C4-2B (cell line): Measurements from ENCODE around the gene CHTF18.

Experiments
- ZFX ChIP-seq: fragments of 450-650 bp; IDR thresholded peaks from 2 replicates; pipeline ENCODE4 v1.6.1; 2017
- TF ChIP-seq, protein P1 (sequence below): fragments of 450-650 bp; conservative IDR thresholded peaks from 2 replicates; pipeline ENCODE4 v1.5.1; 2017; ENCODE audit warnings: mild to moderate bottlenecking

- TF ChIP-seq, protein P1, sequence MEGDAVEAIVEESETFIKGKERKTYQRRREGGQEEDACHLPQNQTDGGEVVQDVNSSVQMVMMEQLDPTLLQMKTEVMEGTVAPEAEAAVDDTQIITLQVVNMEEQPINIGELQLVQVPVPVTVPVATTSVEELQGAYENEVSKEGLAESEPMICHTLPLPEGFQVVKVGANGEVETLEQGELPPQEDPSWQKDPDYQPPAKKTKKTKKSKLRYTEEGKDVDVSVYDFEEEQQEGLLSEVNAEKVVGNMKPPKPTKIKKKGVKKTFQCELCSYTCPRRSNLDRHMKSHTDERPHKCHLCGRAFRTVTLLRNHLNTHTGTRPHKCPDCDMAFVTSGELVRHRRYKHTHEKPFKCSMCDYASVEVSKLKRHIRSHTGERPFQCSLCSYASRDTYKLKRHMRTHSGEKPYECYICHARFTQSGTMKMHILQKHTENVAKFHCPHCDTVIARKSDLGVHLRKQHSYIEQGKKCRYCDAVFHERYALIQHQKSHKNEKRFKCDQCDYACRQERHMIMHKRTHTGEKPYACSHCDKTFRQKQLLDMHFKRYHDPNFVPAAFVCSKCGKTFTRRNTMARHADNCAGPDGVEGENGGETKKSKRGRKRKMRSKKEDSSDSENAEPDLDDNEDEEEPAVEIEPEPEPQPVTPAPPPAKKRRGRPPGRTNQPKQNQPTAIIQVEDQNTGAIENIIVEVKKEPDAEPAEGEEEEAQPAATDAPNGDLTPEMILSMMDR, result no peak
- no peak for TF ChIP-seq ZFX
Observed at GRCh38 chr16:833411-833810, 45.0 kb downstream of the CHTF18 start.
